Measurements from ENCODE around the gene NBL1.

Gene NBL1

DNA sequence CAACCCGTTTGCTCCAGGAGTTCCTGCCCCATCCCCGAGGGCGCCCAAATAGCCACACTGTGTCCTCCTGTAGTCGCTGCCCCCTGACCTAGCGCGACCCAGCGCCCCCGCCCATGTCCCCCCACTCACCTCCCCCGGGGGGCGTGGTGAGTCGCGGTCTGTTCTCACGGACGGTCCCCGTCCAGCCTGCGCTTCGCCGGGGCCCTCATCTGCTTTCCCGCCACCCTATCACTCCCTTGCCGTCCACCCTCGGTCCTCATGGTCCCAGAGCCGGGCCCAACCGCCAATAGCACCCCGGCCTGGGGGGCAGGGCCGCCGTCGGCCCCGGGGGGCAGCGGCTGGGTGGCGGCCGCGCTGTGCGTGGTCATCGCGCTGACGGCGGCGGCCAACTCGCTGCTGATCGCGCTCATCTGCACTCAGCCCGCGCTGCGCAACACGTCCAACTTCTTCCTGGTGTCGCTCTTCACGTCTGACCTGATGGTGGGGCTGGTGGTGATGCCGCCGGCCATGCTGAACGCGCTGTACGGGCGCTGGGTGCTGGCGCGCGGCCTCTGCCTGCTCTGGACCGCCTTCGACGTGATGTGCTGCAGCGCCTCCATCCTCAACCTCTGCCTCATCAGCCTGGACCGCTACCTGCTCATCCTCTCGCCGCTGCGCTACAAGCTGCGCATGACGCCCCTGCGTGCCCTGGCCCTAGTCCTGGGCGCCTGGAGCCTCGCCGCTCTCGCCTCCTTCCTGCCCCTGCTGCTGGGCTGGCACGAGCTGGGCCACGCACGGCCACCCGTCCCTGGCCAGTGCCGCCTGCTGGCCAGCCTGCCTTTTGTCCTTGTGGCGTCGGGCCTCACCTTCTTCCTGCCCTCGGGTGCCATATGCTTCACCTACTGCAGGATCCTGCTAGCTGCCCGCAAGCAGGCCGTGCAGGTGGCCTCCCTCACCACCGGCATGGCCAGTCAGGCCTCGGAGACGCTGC lies 21.7 kb downstream of the NBL1 start:
- TF ChIP-seq, protein P1, sequence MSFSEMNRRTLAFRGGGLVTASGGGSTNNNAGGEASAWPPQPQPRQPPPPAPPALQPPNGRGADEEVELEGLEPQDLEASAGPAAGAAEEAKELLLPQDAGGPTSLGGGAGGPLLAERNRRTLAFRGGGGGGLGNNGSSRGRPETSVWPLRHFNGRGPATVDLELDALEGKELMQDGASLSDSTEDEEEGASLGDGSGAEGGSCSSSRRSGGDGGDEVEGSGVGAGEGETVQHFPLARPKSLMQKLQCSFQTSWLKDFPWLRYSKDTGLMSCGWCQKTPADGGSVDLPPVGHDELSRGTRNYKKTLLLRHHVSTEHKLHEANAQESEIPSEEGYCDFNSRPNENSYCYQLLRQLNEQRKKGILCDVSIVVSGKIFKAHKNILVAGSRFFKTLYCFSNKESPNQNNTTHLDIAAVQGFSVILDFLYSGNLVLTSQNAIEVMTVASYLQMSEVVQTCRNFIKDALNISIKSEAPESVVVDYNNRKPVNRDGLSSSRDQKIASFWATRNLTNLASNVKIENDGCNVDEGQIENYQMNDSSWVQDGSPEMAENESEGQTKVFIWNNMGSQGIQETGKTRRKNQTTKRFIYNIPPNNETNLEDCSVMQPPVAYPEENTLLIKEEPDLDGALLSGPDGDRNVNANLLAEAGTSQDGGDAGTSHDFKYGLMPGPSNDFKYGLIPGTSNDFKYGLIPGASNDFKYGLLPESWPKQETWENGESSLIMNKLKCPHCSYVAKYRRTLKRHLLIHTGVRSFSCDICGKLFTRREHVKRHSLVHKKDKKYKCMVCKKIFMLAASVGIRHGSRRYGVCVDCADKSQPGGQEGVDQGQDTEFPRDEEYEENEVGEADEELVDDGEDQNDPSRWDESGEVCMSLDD (tag by site-specific recombination; IDR thresholded peaks at IDR 0.05) = 0 out of 2 replicates have a peak, but pooled peaks have one; percentile 16
- no peak for TF ChIP-seq ZSCAN16 (tag by site-specific recombination; IDR thresholded peaks at IDR 0.05)
- TF ChIP-seq KLF9 (tag by site-specific recombination; IDR thresholded peaks at IDR 0.05; ENCODE audit: low read depth) = 0 out of 2 replicates have a peak, but pooled peaks have one; percentile 2
- H3K27ac ChIP-seq (ENCODE audit: extremely low read depth, low read depth, low read length) = no peak overlapping the region
- no peak overlapping the region for H3K4me3 ChIP-seq (ENCODE audit: low read depth, low read length)
- ChIA-PET CTCF (interaction anchor here (0.8 to 1.8 kb wide), 2 partner anchors 12 to 39 kb away, joined by 4 to 6 read pairs; no protein-coding TSS in a partner anchor), POLR2A (no interaction called here)
- no peaks in the 10 kb centered on the region for H3K36me3 ChIP-seq (ENCODE audit: control insufficient read depth in 2 of 2, insufficient read depth in 1 of 2, low read length in 2 of 2)
- H3K9me3 ChIP-seq (ENCODE audit: control insufficient read depth, insufficient read depth, low read depth, low read length) = no peaks in the 10 kb centered on the region
- no peaks in the 10 kb centered on the region for H3K4me1 ChIP-seq (ENCODE audit: control insufficient read depth, insufficient read depth, low read length)

DNA sequence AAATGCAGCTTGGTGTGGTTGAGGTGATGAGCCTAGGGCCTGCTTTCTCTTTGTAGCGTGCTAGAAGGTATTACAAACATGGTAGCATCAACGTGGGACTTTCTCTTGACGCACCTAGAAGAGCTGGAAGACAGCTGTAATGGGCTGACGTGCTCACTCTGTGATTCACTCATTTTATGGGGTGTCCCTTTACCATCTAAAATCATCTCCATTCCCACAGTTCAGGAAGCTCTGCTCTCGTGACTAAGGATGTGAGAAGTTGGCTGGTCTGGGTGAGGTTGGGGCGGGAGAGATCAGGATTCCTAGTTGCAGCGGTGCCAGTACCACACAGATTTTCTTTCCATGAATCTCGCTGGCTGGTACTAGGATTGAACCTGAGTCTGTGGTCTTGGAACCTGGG lies 24.8 kb downstream of the NBL1 start:
- Histone ChIP-seq H3K27ac (ENCODE audit: extremely low read depth, low read depth, low read length) (no peak overlapping the region), H3K4me1 (ENCODE audit: control insufficient read depth, insufficient read depth, low read length) (no peaks in the 10 kb centered on the region), H3K36me3 (ENCODE audit: control insufficient read depth in 2 of 2, insufficient read depth in 1 of 2, low read length in 2 of 2) (no peaks in the 10 kb centered on the region), H3K4me3 (ENCODE audit: low read depth, low read length) (no peak overlapping the region), H3K9me3 (ENCODE audit: control insufficient read depth, insufficient read depth, low read depth, low read length) (no peaks in the 10 kb centered on the region)
- ChIA-PET POLR2A (no interaction called here), CTCF (interaction anchor here (0.6 to 2.4 kb wide), 4 partner anchors 9 to 35 kb away, joined by 3 to 14 read pairs (median 6); no protein-coding TSS in a partner anchor)
- TF ChIP-seq, protein P2, sequence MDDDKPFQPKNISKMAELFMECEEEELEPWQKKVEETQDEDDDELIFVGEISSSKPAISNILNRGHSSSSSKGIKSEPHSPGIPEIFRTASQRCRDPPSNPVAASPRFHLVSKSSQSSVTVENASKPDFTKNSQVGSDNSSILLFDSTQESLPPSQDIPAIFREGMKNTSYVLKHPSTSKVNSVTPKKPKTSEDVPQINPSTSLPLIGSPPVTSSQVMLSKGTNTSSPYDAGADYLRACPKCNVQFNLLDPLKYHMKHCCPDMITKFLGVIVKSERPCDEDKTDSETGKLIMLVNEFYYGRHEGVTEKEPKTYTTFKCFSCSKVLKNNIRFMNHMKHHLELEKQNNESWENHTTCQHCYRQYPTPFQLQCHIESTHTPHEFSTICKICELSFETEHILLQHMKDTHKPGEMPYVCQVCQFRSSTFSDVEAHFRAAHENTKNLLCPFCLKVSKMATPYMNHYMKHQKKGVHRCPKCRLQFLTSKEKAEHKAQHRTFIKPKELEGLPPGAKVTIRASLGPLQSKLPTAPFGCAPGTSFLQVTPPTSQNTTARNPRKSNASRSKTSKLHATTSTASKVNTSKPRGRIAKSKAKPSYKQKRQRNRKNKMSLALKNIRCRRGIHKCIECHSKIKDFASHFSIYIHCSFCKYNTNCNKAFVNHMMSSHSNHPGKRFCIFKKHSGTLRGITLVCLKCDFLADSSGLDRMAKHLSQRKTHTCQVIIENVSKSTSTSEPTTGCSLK (tag by site-specific recombination; IDR thresholded peaks at IDR 0.05) = no peak
- TF ChIP-seq, protein P3, sequence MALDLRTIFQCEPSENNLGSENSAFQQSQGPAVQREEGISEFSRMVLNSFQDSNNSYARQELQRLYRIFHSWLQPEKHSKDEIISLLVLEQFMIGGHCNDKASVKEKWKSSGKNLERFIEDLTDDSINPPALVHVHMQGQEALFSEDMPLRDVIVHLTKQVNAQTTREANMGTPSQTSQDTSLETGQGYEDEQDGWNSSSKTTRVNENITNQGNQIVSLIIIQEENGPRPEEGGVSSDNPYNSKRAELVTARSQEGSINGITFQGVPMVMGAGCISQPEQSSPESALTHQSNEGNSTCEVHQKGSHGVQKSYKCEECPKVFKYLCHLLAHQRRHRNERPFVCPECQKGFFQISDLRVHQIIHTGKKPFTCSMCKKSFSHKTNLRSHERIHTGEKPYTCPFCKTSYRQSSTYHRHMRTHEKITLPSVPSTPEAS (tag by site-specific recombination; IDR thresholded peaks at IDR 0.05) = no peak
- TF ChIP-seq ZNF785 (tag by site-specific recombination; IDR thresholded peaks at IDR 0.05) (no peak), ZNF561 (tag by site-specific recombination; IDR thresholded peaks at IDR 0.05; ENCODE audit: borderline replicate concordance) (no peak), ZNF211 (tag by site-specific recombination; IDR thresholded peaks at IDR 0.05; ENCODE audit: low read depth) (no peak), ZFHX2 (tag by site-specific recombination; conservative IDR thresholded peaks at IDR 0.05) (no peak), OVOL3 (tag by site-specific recombination; IDR thresholded peaks at IDR 0.05) (no peak), RBAK (tag by site-specific recombination; IDR thresholded peaks at IDR 0.05) (no peak), ZNF354C (tag by site-specific recombination; IDR thresholded peaks at IDR 0.05; ENCODE audit: borderline replicate concordance, low read depth) (no peak), SETDB1 (IDR thresholded peaks at IDR 0.05; ENCODE audit: insufficient read length, low read length) (no peak), ZNF621 (tag by site-specific recombination; IDR thresholded peaks at IDR 0.05) (no peak), HOXD13 (CRISPR knock-in tag; IDR thresholded peaks at IDR 0.05; ENCODE audit: borderline replicate concordance) (no peak), REPIN1 (tag by site-specific recombination; IDR thresholded peaks at IDR 0.05; ENCODE audit: low read depth) (no peak), EGR2 (tag by site-specific recombination; IDR thresholded peaks at IDR 0.05; ENCODE audit: low read depth) (no peak), ZNF549 (tag by site-specific recombination; IDR thresholded peaks at IDR 0.05) (no peak), WT1 (tag by site-specific recombination; IDR thresholded peaks at IDR 0.05) (no peak)
- TF ChIP-seq, protein P4, sequence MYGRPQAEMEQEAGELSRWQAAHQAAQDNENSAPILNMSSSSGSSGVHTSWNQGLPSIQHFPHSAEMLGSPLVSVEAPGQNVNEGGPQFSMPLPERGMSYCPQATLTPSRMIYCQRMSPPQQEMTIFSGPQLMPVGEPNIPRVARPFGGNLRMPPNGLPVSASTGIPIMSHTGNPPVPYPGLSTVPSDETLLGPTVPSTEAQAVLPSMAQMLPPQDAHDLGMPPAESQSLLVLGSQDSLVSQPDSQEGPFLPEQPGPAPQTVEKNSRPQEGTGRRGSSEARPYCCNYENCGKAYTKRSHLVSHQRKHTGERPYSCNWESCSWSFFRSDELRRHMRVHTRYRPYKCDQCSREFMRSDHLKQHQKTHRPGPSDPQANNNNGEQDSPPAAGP (tag by site-specific recombination; IDR thresholded peaks at IDR 0.05) = no peak
- TF ChIP-seq, protein P5, sequence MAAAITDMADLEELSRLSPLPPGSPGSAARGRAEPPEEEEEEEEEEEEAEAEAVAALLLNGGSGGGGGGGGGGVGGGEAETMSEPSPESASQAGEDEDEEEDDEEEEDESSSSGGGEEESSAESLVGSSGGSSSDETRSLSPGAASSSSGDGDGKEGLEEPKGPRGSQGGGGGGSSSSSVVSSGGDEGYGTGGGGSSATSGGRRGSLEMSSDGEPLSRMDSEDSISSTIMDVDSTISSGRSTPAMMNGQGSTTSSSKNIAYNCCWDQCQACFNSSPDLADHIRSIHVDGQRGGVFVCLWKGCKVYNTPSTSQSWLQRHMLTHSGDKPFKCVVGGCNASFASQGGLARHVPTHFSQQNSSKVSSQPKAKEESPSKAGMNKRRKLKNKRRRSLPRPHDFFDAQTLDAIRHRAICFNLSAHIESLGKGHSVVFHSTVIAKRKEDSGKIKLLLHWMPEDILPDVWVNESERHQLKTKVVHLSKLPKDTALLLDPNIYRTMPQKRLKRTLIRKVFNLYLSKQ (tag by site-specific recombination; IDR thresholded peaks at IDR 0.05; ENCODE audit: borderline replicate concordance) = no peak

Measured in HEK293 (cell line).